A549 (cell line): ENCODE data around the gene KCNH3.

Source experiments
- CHD2 ChIP-seq: fragments of 150-350 bp; IDR thresholded peaks from 2 replicates; pipeline ENCODE4 v1.6.1; 2014; ENCODE audit warnings: low read length; ENCODE audit not compliant: partially characterized antibody
- CHD4 ChIP-seq: fragments of 200-600 bp; sonication (generic); IDR thresholded peaks from 2 replicates; pipeline ENCODE4 v1.6.1; 2016; ENCODE audit warnings: antibody characterized with exemption, mild to moderate bottlenecking, borderline replicate concordance
- CTCF ChIP-seq: fragments of >200 bp; sonication (Bioruptor Twin); formaldehyde crosslinking; IDR thresholded peaks from 3 replicates; pipeline ENCODE4 v1.5.1; 2016
- ELK1 ChIP-seq: fragments of 150-350 bp; IDR thresholded peaks from 2 replicates; pipeline ENCODE4 v1.6.1; 2014; ENCODE audit warnings: low read depth, mild to moderate bottlenecking, low read length
- EP300 ChIP-seq, 2 experiments: fragments of >200 bp; sonication (Bioruptor Twin); formaldehyde crosslinking; IDR thresholded peaks; 2 replicates in 1 of 2; 3 replicates in 1 of 2; pipeline ENCODE4 v1.6.1; 2016 to 2017
- HMGXB4 ChIP-seq: fragments of 250-450 bp; sonication (Bioruptor Pico); IDR thresholded peaks from 2 replicates; pipeline ENCODE4 v1.5.0; 2021; ENCODE audit warnings: mild to moderate bottlenecking, moderate library complexity, borderline replicate concordance
- MYC ChIP-seq: IDR thresholded peaks from 2 replicates; pipeline ENCODE4 v1.6.1; 2012; ENCODE audit warnings: mild to moderate bottlenecking, inconsistent platforms, low read length, improper control_type of control experiment, borderline replicate concordance
- POLR2A ChIP-seq: IDR thresholded peaks from 2 replicates; pipeline ENCODE4 v1.6.1; 2012; ENCODE audit warnings: mild to moderate bottlenecking, low read length
- RAD21 ChIP-seq, 2 experiments: fragments of >200 bp in 1 of 2; sonication (Bioruptor Twin) in 1 of 2; formaldehyde crosslinking in 1 of 2; IDR thresholded peaks in 1 of 2; conservative IDR thresholded peaks in 1 of 2; 2 replicates in 1 of 2; 3 replicates in 1 of 2; pipeline ENCODE4 v1.6.1; 2012 to 2018; ENCODE audit warnings: inconsistent platforms in 1 of 2
- REST ChIP-seq: fragments of 200-600 bp; sonication (generic); IDR thresholded peaks from 2 replicates; pipeline ENCODE4 v1.6.1; 2016; ENCODE audit warnings: antibody characterized with exemption, mild to moderate bottlenecking, moderate library complexity
- SMC3 ChIP-seq: fragments of >200 bp; sonication (Bioruptor Twin); formaldehyde crosslinking; IDR thresholded peaks from 3 replicates; pipeline ENCODE4 v1.6.1; 2018; ENCODE audit warnings: inconsistent platforms
- TP53 ChIP-seq: fragments of 250-450 bp; sonication (Bioruptor Pico); IDR thresholded peaks from 2 replicates; pipeline ENCODE4 v1.5.0; 2021; ENCODE audit warnings: mild to moderate bottlenecking, moderate library complexity
- ZC3H11A ChIP-seq: fragments of 450-650 bp; IDR thresholded peaks from 2 replicates; pipeline ENCODE4 v1.6.1; 2014; ENCODE audit warnings: antibody characterized with exemption, mild to moderate bottlenecking

GRCh38 chr12:49534731-49535278, 4.0 kb upstream of the KCNH3 start:
- TF ChIP-seq CTCF (no peak), MYC (no peak), POLR2A (no peak), HMGXB4 (CRISPR knock-in tag) (no peak), TP53 (CRISPR knock-in tag) (no peak), CHD4 (no peak), EP300 (IDR thresholded peaks at IDR 0.05) (no peak), CHD2 (no peak), REST (no peak), ELK1 (no peak), RAD21 (conservative IDR thresholded peaks at IDR 0.05 in 1 of 2, IDR thresholded peaks at IDR 0.05 in 1 of 2) (no peak), SMC3 (no peak), ZC3H11A (no peak)
